Gastrocnemius medialis (tissue), 4 donors: ENCODE results near the gene AMN1.

Experiments
- POLR2A ChIP-seq, 2 donors: fragments of 450-650 bp; IDR thresholded peaks; one replicate each; pipeline ENCODE4 v1.6.1; 2017; ENCODE audit warnings: antibody characterized with exemption in 2 of 2, mild to moderate bottlenecking in 2 of 2, moderate library complexity in 2 of 2
- TF ChIP-seq, protein P1 (sequence below), 5 experiments: fragments of 450-650 bp in 3 of 5; fragments of 200-600 bp in 2 of 5; sonication (generic) in 2 of 5; IDR thresholded peaks in 4 of 5; conservative IDR thresholded peaks in 1 of 5; 1 replicate in 4 of 5; 2 replicates in 1 of 5; pipeline ENCODE4 v1.5.1; 2016 to 2019; ENCODE audit warnings: antibody characterized with exemption in 5 of 5, mild to moderate bottlenecking in 3 of 5, moderate library complexity in 3 of 5

DNA sequence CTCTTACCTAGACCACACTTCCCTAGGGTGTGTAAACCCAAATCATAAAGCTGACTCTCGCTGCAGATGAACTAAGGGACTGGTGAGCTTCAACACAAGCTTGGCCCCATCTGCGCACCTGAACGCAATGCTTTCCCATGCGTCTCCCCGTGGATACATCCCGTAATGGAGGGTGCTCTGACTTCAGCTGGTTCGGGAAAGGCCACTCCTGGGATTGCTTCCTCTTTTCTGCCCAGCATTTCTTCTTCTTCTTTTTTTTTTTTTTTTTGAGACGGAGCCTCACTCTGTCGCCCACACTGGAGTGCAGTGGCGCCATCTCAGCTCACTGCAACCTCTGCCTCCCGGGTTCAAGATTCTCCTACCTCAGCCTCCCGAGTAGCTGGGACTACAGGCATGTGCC lies 97.0 kb downstream of the AMN1 start:
- TF ChIP-seq, protein P1, sequence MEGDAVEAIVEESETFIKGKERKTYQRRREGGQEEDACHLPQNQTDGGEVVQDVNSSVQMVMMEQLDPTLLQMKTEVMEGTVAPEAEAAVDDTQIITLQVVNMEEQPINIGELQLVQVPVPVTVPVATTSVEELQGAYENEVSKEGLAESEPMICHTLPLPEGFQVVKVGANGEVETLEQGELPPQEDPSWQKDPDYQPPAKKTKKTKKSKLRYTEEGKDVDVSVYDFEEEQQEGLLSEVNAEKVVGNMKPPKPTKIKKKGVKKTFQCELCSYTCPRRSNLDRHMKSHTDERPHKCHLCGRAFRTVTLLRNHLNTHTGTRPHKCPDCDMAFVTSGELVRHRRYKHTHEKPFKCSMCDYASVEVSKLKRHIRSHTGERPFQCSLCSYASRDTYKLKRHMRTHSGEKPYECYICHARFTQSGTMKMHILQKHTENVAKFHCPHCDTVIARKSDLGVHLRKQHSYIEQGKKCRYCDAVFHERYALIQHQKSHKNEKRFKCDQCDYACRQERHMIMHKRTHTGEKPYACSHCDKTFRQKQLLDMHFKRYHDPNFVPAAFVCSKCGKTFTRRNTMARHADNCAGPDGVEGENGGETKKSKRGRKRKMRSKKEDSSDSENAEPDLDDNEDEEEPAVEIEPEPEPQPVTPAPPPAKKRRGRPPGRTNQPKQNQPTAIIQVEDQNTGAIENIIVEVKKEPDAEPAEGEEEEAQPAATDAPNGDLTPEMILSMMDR (IDR thresholded peaks at IDR 0.05 in 4 of 5, conservative IDR thresholded peaks at IDR 0.05 in 1 of 5): no peak
- no peak for TF ChIP-seq POLR2A (IDR thresholded peaks at IDR 0.05)
